Keratinocyte (primary cell): ENCODE results near the gene NELL1.

Experiments
- CTCF ChIP-seq, 3 experiments: IDR thresholded peaks in 1 of 3; conservative IDR thresholded peaks in 1 of 3; optimal IDR thresholded peaks in 1 of 3; 2 replicates in 2 of 3; 3 replicates in 1 of 3; pipeline versions ENCODE3 to v1.5.1; 2011; ENCODE audit warnings: low read length in 3 of 3, mild to moderate bottlenecking in 3 of 3, moderate library complexity in 2 of 3, control low read depth in 1 of 3, inconsistent platforms in 1 of 3; ENCODE audit not compliant: insufficient read depth in 2 of 3; ENCODE audit errors: extremely low read depth in 1 of 3
- EZH2 ChIP-seq: IDR thresholded peaks from one replicate; pipeline ENCODE4 v1.6.1; 2012; ENCODE audit warnings: inconsistent platforms, mild to moderate bottlenecking, low read length, moderate library complexity

GRCh38 chr11:21612326-21612725 is 942.9 kb downstream of the NELL1 start:
- TF ChIP-seq CTCF (optimal IDR thresholded peaks at IDR 0.05 in 1 of 3, IDR thresholded peaks at IDR 0.05 in 1 of 3, conservative IDR thresholded peaks at IDR 0.05 in 1 of 3; ENCODE audit: extremely low read depth in 1 of 3, insufficient read depth in 2 of 3, low read length in 3 of 3) (no peak), EZH2 (no peak)
